Mesothelial cell of epicardium (in vitro differentiated cells): ENCODE results near the gene ARPP21. TPM values are rescaled to one million over a fixed set of nuclear protein-coding genes. Genes with fewer than 3 reads are reported as not detected.

Experiments
- DNase-seq, 2 experiments: peaks; one replicate each; pipeline ENCODE4 v3.0.0; 2021; ENCODE audit warnings: low spot score in 2 of 2; ENCODE audit not compliant: unreplicated experiment in 2 of 2
- H3K27ac Mint-ChIP-seq: 2 replicates; pipeline ENCODE4 v1.8.0; 2021; ENCODE audit warnings: mixed read lengths
- H3K27me3 Mint-ChIP-seq: 2 replicates; pipeline ENCODE4 v1.8.0; 2021; ENCODE audit warnings: low read depth, mixed read lengths
- H3K36me3 Mint-ChIP-seq: 2 replicates; pipeline ENCODE4 v1.8.0; 2021; ENCODE audit warnings: mixed read lengths
- H3K4me1 Mint-ChIP-seq: 2 replicates; pipeline ENCODE4 v1.8.0; 2021; ENCODE audit warnings: mixed read lengths
- H3K4me3 Mint-ChIP-seq: 2 replicates; pipeline ENCODE4 v1.8.0; 2021; ENCODE audit warnings: mild to moderate bottlenecking, moderate library complexity, mixed read lengths
- H3K9me3 Mint-ChIP-seq: 2 replicates; pipeline ENCODE4 v1.8.0; 2021; ENCODE audit warnings: mixed read lengths
- total RNA-seq: library from RNA; stranded (reverse); gene quantifications from 3 replicates; pipeline ENCODE4 v1.2.1, GENCODE V29; 2021
- TF ChIP-seq, protein P1 (sequence below): fragments of 200-600 bp; sonication (generic); IDR thresholded peaks from one replicate; pipeline ENCODE4 v1.5.0; 2021; ENCODE audit warnings: antibody characterized with exemption; ENCODE audit not compliant: unreplicated experiment

The ARPP21 gene
- total RNA-seq, 1 donor from 2014 or later = 0.67 TPM

DNA sequence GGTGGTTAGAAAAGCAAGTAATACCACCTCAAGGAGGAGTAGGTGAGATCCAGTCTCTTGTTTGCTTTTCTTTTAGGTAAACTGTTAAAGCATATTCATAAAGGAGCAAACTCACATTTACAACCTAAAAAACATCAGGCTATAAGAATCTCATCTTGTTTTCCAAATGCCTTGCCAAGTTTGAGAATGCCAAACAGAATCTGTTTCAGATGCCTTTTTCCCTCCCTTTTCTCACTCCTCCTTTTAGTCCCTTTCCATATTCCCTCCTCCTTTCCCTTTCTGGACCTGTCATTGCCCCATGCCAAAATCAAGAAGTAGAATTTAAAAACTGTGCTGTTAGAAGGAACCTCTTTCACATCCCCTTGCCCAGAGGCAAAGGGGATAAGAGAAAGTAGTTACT lies 140.3 kb downstream of the ARPP21 start:
- H3K27me3 Mint-ChIP-seq = peaks cover 11% of the 10 kb centered on the region
- no peak for DNase-seq
- TF ChIP-seq, protein P1, sequence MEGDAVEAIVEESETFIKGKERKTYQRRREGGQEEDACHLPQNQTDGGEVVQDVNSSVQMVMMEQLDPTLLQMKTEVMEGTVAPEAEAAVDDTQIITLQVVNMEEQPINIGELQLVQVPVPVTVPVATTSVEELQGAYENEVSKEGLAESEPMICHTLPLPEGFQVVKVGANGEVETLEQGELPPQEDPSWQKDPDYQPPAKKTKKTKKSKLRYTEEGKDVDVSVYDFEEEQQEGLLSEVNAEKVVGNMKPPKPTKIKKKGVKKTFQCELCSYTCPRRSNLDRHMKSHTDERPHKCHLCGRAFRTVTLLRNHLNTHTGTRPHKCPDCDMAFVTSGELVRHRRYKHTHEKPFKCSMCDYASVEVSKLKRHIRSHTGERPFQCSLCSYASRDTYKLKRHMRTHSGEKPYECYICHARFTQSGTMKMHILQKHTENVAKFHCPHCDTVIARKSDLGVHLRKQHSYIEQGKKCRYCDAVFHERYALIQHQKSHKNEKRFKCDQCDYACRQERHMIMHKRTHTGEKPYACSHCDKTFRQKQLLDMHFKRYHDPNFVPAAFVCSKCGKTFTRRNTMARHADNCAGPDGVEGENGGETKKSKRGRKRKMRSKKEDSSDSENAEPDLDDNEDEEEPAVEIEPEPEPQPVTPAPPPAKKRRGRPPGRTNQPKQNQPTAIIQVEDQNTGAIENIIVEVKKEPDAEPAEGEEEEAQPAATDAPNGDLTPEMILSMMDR = no peak
- H3K36me3 Mint-ChIP-seq = no peaks in the 10 kb centered on the region
- H3K9me3 Mint-ChIP-seq = no peaks in the 10 kb centered on the region
- peaks cover 7% of the 10 kb centered on the region for H3K4me1 Mint-ChIP-seq
- H3K4me3 Mint-ChIP-seq = no peak overlapping the region
- H3K27ac Mint-ChIP-seq = no peak overlapping the region

DNA sequence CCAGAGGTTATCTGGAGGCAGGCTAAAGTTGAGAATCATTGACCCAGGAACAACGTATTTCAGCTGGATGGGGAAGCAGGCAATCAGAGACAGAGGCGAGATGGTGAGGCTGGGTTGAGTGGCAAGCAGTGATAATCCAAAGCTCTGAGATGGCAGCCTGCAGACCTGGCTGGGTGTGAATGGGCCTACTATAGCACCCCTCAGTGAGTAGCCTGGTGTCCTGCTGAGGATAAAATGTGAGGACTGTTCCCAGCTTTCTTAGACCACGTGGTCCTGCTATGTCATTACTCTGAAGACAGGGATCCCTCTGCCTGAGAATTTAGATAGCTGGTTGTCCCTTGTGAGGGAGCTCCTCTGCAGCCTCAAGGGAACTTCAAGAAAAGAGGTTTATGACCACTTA lies 141.5 kb downstream of the ARPP21 start:
- H3K4me1 Mint-ChIP-seq = peaks cover 7% of the 10 kb centered on the region
- no peak overlapping the region for H3K27ac Mint-ChIP-seq
- no peaks in the 10 kb centered on the region for H3K9me3 Mint-ChIP-seq
- H3K4me3 Mint-ChIP-seq = no peak overlapping the region
- H3K27me3 Mint-ChIP-seq = peaks cover 11% of the 10 kb centered on the region
- TF ChIP-seq, protein P1 = no peak
- no peak for DNase-seq
- H3K36me3 Mint-ChIP-seq = no peaks in the 10 kb centered on the region

DNA sequence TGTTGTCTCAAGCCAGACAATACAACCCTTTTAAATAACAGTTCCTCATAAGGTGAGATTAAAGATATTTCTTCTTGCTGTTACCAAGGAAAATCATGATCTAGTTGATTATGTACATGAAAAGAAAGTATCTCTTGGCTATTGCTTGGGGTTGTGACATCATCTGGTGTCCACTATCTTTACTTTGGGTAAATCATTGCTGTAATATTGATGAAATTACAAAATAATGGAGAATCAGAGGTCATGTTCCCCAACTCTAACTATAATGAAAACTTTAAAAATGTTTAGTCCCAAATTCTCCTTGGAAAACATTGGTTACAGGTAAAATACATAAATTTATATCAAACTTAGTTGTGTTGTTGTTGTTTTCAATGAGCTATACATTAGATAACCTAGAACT lies 142.2 kb downstream of the ARPP21 start:
- TF ChIP-seq, protein P1 = no peak

DNA sequence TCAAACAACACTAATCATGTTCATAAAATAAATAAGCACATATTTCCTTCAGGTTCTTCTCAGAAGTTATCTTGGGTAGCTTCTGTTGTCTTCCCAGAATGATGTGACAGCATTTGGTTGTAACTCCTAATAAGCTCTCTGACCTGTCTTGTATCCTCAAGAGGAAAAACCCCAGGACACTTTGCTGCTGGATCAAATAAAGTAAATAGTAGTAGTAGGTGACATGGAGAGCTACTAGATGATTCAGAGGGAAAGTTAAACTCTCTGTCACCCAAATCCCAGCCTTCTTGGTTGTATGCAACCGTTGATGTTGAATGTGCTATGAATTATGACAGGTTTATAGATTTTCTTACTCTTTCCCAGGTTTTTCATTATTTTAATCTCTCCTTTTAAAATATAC lies 143.0 kb downstream of the ARPP21 start:
- peaks cover 7% of the 10 kb centered on the region for H3K4me1 Mint-ChIP-seq
- no peak for DNase-seq
- no peaks in the 10 kb centered on the region for H3K36me3 Mint-ChIP-seq
- no peak overlapping the region for H3K4me3 Mint-ChIP-seq
- H3K27ac Mint-ChIP-seq = no peak overlapping the region
- H3K27me3 Mint-ChIP-seq = peaks cover 8% of the 10 kb centered on the region
- TF ChIP-seq, protein P1 = no peak
- no peaks in the 10 kb centered on the region for H3K9me3 Mint-ChIP-seq

More for the DNA sequence above, 142.2 kb downstream of the ARPP21 start:
- Mint-ChIP-seq H3K27ac (no peak overlapping the region), H3K9me3 (no peaks in the 10 kb centered on the region), H3K36me3 (no peaks in the 10 kb centered on the region), H3K27me3 (peaks cover 11% of the 10 kb centered on the region), H3K4me1 (peaks cover 7% of the 10 kb centered on the region), H3K4me3 (no peak overlapping the region)
- no peak for DNase-seq

DNA sequence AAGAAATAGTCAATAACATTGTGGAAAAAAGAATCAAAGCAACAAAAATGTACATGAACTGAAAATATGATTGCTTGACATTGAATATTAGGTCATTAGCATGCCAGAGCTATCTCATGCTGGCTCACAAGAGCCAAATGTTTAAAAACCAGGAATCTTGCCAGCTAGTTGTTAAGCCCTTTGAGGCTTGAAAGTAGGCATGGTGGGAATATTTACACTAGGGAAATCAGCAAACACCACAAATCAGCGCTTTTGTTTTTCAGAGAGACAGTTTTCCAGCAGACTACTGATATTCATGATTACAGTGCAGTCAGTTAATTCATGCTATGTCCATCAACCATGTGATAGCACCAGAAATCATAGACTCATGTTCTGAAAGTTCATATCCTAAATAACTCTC lies 144.8 kb downstream of the ARPP21 start:
- peaks cover 19% of the 10 kb centered on the region for H3K4me1 Mint-ChIP-seq

More for the DNA sequence above, 144.8 kb downstream of the ARPP21 start:
- Mint-ChIP-seq H3K9me3 (no peaks in the 10 kb centered on the region), H3K27ac (no peak overlapping the region), H3K36me3 (no peaks in the 10 kb centered on the region), H3K27me3 (peaks cover 6% of the 10 kb centered on the region), H3K4me3 (no peak overlapping the region)
- no peak for DNase-seq
- TF ChIP-seq, protein P1 = no peak
